ENCODE results near the gene MED7.

Gene MED7

DNA sequence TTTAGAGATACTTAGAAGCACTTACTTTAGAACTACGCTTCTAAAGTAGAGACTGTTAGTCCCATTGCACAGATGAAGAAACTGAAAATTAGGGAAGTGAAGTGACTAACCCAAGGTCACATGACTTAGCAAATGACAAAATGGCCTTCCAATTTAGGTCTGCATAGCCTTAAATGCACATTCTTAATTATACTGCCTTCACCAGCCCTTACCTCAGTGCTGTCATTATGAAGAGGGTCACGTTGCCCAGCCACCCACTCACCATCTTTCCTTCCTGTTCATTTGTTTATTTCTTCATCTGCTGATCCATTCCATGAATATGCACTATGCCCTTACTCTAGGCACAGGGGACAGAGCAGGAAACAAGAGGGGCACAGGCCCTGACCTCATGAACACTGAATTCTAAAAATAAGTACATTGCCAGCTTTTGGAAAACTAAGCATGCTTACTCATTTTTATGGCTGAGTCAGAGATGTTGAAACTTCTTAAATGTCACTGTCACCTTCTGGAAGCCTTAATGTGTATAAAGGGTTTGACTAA, 42.5 kb downstream of the MED7 start:
- DNase-seq, result peak; percentile 89 to 91

DNA sequence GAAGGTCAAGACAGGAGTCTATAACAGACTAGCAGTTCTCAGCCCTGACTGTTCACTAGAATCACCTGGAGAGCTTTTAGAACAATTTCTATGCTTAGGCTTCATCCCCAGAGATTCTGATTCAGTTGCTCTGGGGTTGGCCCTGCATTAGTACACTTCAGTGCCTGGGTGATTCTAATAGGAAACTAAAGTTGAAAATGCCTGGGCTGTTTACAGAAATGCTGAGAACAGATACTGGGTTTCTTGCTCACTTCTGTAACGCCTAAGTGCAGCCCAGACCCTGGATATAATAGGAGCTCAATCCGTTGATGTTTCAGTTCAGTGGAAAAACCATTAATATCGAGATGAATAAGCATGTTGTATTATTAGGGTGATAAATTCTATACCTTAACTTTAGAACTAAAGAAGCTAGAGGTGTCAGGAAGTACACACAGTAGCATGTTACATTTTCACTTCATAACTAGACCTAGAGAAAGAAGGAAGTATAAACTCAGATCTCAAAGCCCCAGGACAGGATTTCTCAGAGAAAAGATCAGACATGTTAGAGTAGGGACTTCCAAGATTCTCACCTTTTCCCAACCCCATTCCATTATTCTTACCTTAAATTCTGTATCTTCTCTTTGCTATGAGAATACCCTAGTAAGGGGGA, 54.2 kb downstream of the MED7 start:
- no peak for DNase-seq

Data from inflammatory macrophage (primary cell).